ENCODE measurements around the gene SCO2. TPM values are rescaled to one million over a fixed set of nuclear protein-coding genes. Genes with fewer than 3 reads are reported as not detected.
A peak's percentile ranks its signal among the peaks of the same experiment; 100 is the strongest.

SCO2 gene
- total and polyA plus RNA-seq, 11 donors = 0.67 to 2.6 (median 1.1) TPM; not detected in 6

DNA sequence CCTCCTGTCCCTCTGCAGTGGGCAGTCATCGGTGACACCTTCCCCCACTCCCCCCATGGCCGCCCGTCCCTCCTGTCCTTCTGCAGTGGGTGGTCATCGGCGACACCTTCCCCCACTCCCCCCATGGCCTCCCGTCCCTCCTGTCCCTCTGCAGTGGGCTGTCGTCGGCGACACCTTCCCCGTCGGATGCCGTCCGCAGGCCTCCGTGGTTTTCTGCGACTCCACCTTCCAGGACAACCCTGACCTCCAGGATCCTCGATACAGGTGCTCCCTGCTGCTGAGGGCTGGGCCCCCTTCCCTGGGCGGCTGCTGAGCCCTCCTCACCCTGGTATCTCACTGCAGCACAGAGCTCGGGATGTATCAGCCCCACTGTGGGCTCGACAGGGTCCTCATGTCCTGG is 36.5 kb downstream of the SCO2 start:
- H3K27me3 ChIP-seq = peaks cover 0 to 25% (median 0%) of the 10 kb centered on the region in 9 donors
- H3K9me3 ChIP-seq = no peaks in the 10 kb centered on the region
- peaks cover 0 to 6% (median 0%) of the 10 kb centered on the region in 12 donors for H3K4me1 ChIP-seq
- 67 to 75% (median 70%) methylated on average over 18 to 19 of the region's 19 CpGs for WGBS, 4 donors
- no peak overlapping the region for H3K4me3 ChIP-seq
- TF ChIP-seq, protein P1, sequence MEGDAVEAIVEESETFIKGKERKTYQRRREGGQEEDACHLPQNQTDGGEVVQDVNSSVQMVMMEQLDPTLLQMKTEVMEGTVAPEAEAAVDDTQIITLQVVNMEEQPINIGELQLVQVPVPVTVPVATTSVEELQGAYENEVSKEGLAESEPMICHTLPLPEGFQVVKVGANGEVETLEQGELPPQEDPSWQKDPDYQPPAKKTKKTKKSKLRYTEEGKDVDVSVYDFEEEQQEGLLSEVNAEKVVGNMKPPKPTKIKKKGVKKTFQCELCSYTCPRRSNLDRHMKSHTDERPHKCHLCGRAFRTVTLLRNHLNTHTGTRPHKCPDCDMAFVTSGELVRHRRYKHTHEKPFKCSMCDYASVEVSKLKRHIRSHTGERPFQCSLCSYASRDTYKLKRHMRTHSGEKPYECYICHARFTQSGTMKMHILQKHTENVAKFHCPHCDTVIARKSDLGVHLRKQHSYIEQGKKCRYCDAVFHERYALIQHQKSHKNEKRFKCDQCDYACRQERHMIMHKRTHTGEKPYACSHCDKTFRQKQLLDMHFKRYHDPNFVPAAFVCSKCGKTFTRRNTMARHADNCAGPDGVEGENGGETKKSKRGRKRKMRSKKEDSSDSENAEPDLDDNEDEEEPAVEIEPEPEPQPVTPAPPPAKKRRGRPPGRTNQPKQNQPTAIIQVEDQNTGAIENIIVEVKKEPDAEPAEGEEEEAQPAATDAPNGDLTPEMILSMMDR (IDR thresholded peaks at IDR 0.05) = no peak
- TF ChIP-seq POLR2A (IDR thresholded peaks at IDR 0.05) = no peak
- intact Hi-C loops (cut with DNase I) = no loop called here
- DNase-seq = peak in 1 of 5 donors; percentile 48
- H3K27ac ChIP-seq = no peak overlapping the region
- ATAC-seq = no peak
- H3K36me3 ChIP-seq = no peaks in the 10 kb centered on the region

DNA sequence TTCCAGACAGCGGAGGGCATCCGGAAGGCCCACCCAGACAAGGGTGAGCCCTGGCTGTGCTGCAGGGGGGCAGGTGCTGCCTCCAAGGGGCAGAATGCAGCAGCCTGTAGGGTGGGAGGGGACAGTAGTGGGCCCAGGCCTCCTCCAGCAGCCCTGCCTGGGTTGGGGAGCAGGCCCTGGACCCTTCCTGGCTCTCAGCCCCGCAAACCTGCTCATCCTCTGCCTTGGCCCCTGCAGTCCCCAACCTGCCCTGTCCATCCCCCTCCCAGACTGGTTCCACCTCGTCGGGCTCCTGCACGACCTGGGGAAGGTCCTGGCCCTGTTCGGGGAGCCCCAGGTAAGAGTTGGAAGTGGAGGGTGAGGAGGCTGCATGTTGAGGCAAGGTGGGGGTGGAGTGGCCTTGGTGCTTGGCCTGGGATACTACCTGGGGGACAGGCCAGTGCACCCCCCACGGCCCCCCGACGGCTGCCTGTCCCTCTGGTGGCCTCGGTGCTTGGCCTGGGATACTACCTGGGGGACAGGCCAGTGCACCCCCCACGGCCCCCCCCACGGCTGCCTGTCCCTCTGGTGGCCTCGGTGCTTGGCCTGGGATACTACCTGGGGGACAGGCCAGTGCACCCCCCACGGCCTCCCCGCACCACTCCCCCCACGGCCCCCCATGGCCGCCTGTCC is 37.3 kb downstream of the SCO2 start:
- Histone ChIP-seq H3K27ac (no peak overlapping the region), H3K4me3 (no peak overlapping the region), H3K27me3 (peaks cover 0 to 32% (median 4%) of the 10 kb centered on the region in 9 donors), H3K36me3 (no peaks in the 10 kb centered on the region), H3K4me1 (peaks cover 0 to 6% (median 0%) of the 10 kb centered on the region in 12 donors), H3K9me3 (no peaks in the 10 kb centered on the region)
- 79 to 100% (median 81%) methylated on average over 2 to 18 of the region's 18 CpGs for WGBS, 4 donors
- DNase-seq (peak in 1 of 5 donors; percentile 37), ATAC-seq (peak in 1 of 4 donors; percentile 8)
- intact Hi-C loops (cut with DNase I) = no loop called here
- no peak for TF ChIP-seq POLR2A (IDR thresholded peaks at IDR 0.05)
- TF ChIP-seq, protein P1 (IDR thresholded peaks at IDR 0.05) = no peak

DNA sequence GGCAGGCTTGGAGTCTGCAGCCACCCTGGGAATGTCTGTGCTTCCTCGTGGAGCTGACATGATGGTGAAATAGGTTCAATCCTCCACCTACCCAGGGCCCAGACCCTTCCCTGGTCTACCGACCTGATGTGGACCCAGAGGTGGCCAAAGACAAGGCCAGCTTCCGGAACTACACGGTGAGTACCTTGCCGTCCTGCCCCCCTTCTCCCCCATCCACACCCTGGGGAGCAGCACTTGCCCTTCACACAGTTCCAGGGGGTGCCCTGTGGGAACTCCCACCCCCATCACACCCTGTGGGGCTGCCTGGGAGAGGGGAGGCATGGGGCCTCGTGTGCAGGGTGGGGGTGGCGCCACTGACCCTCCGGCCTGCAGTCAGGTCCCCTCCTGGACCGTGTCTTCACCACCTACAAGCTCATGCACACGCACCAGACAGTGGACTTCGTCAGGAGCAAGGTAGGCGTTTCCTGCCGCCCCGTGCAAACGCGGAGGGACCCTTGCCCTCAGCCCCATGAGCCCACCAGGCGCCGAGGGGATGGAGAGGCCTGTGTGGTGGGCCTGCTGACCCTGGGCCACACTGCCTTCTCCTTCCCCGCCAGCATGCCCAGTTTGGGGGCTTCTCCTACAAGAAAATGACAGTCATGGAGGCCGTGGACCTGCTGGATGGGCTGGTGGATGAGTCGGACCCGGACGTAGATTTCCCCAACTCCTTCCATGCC is 38.0 kb downstream of the SCO2 start:
- DNase-seq = peak in 1 of 5 donors; percentile 55
- intact Hi-C loops (cut with DNase I) = no loop called here

More for the DNA sequence above, 38.0 kb downstream of the SCO2 start:
- 81 to 88% (median 83%) methylated on average over 19 to 23 of the region's 23 CpGs for WGBS, 4 donors
- Histone ChIP-seq H3K4me3 (no peak overlapping the region), H3K9me3 (no peaks in the 10 kb centered on the region), H3K4me1 (peaks cover 0 to 7% (median 0%) of the 10 kb centered on the region in 12 donors), H3K27ac (no peak overlapping the region), H3K27me3 (peaks cover 7 to 39% (median 11%) of the 10 kb centered on the region in 9 donors), H3K36me3 (no peaks in the 10 kb centered on the region)
- TF ChIP-seq POLR2A (IDR thresholded peaks at IDR 0.05) = no peak
- TF ChIP-seq, protein P1 (IDR thresholded peaks at IDR 0.05) = no peak
- ATAC-seq = no peak

All from heart left ventricle (tissue), 16 donors.